GM12892 (cell line): ENCODE results near the gene RBM33.

Experiments used
- DNase-seq: peaks from one replicate; pipeline ENCODE4 v3.0.0; 2011; ENCODE audit not compliant: insufficient read length
- FAIRE-seq: peaks from 2 replicates; lab custom pipeline; 2011; peaks lifted over from hg19 to GRCh38; lab: Jason Lieb, UNC
- POLR2A ChIP-seq: IDR thresholded peaks from 2 replicates; pipeline ENCODE4 v1.6.1; 2011; ENCODE audit warnings: low read depth, low read length, control low read depth
- POLR2AphosphoS5 ChIP-seq: IDR thresholded peaks from 2 replicates; pipeline ENCODE4 v1.6.1; 2011; ENCODE audit warnings: low read depth, low read length, control low read depth
- TAF1 ChIP-seq: IDR thresholded peaks from 2 replicates; pipeline ENCODE4 v1.6.1; 2011; ENCODE audit warnings: low read depth, mild to moderate bottlenecking, control low read depth, low read length, borderline replicate concordance

The RBM33 gene

DNA sequence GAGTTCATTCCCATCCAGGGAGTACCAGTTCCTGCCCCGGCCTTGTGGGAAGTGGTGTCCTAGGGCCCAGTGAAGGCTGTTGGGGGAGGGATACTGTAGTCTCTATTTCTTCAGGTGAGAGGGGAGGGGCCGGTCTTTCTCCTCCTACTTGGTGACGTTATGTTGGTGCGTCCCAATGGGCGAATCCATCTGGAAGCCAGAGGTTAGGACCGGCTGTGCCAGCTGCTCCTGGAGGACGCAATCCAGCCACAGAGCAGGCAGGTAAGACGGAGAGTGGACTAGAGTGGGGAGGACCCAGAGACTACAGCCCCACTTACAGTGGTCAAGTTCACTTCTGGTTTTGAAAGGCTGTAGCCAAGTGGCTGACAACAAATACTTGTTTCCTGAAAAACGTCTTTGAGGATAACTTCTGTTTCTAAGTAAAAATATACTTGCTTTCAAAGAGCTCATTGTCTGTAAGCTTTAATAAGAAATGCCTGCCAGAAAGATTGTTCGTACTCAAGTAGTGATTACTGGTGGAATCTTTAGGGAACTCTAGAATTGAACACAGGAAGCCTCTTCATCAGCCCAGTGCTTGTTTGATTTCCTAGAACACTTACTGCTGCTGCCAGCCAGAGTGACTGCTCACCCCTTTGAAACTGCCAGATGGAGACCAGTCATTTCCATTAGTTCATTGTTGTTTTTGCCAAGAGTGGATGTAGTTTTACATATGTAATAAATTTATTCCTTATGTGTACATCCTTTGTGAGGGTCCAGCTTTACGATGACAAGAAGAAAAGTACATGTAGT is 25.4 kb downstream of the RBM33 start:
- FAIRE-seq (no peak), DNase-seq (no peak)
- TF ChIP-seq TAF1 (no peak), POLR2AphosphoS5 (no peak), POLR2A (no peak)

DNA sequence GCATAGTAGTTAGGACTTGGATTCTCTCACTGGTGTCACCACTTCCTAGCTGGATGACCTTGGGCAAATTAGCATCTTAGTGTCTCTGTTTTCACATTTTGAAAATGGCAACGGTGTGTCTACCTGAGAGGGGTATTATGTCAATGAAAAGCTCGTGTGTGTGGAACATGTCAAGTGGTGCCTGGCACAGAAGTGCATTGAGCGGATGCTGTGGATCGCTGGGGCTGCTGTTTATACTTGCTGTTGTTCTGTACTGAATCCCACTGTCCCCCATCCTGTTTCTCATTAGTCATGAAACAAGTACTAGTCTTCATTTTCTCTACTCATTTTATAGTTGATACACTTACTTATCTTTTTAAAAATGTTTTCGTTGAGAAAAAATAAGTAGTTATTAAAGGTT is 26.1 kb downstream of the RBM33 start:
- TF ChIP-seq TAF1: no peak
- FAIRE-seq (no peak), DNase-seq (no peak)

DNA sequence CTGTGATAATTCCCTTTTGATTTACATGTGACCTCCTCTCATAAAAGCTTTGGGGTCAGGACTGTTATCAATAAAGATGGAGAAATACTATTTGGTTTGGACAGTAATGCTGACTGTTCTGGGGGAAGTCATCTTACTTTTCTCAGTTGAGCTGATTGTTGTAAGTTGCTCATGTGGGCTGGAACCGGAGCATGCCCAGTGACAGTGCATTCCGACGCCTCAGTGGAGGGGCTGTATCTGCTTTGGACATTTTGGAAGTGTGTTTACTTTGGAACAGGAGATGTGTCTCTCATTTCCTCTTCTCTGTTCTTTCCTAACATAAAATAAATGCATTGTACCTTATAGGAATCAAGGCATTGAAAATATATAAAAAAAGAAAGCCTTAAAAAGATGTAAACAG is 30.1 kb downstream of the RBM33 start:
- DNase-seq: no peak
- FAIRE-seq: no peak
- TF ChIP-seq POLR2A (no peak), POLR2AphosphoS5 (no peak), TAF1 (no peak)

DNA sequence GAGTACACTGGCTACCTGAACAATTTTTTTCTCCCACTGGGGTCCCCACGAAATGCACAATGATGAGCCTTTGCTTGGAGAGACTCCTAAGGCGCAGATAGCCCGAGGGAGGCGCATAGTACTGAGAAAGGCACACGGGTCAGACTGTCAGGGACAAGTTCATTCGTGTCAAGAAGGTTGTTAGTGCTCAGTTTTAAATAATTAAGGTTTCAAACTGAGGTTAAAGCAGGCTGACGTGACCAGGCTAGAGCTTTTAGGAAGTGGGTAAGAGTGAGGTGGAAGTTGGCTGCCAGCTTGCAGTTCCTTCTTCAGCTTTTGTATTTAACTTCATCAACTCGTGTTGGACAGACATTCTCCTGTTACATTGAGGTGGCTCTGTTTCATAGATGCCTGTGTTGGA is 31.6 kb downstream of the RBM33 start:
- DNase-seq (no peak), FAIRE-seq (peak; percentile 84)
- TF ChIP-seq POLR2AphosphoS5: no peak
- TF ChIP-seq TAF1: no peak
- TF ChIP-seq POLR2A: no peak

DNA sequence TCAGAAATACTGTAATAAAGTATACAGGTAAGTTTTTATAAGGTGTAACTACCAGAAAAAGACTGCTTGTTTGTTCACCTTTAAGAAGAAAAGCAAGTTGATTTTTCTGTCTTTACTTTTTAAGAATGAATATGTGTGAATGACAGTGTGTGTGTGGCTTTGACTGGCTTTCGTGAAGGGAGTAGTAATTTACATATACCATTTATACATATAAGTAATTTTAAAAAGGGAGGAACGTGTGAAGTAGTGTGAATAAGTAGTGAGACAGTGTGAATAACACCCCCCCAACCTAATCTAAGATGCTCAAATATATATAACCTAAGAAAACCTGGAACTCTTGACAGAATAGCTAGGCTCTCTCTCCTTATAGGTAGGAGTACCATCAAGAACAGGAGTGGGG is 33.2 kb downstream of the RBM33 start:
- TF ChIP-seq POLR2AphosphoS5: no peak
- TF ChIP-seq TAF1: no peak
- FAIRE-seq: no peak
- no peak for DNase-seq

DNA sequence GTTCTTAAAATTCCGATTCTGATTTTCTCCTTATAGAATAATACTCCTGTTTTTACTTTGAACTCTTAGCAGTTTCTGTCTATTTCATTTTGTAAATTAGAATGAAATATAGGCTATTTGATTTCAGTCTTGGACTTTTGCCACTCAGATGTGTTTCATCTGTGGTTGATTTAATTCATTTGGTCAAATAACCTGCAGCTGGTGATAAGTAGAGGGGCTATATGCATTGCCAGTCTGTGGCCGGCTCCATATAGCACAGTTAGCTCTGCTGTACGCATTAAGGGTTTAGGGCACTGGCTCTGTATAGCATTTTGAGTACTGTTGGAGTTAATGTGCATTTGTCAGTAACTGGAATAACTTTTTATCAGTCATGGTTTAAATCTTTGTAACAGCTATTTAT is 35.7 kb downstream of the RBM33 start:
- TF ChIP-seq POLR2A (no peak), TAF1 (no peak), POLR2AphosphoS5 (no peak)
- DNase-seq (no peak), FAIRE-seq (no peak)

DNA sequence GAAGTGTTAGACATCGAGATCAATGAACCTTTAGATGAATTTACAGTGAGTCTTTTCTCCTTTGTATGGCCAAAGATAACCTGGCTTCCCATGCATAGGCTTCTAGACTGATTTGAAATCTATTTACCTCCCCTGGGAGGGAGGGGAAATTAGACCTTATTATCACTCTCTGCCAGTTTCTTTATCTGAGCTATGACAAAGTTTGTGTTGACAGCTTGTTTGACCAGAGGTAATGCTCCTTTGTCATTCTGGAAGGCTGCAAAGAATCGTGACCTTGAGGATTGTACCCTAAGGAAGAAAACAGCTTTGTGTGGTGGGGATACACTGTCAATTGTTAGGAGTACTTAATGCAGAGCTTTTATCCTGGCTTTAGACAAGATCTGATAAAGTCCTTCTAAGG is 36.4 kb downstream of the RBM33 start:
- DNase-seq (no peak), FAIRE-seq (no peak)
- no peak for TF ChIP-seq POLR2AphosphoS5
- TF ChIP-seq POLR2A: no peak
- TF ChIP-seq TAF1: no peak

DNA sequence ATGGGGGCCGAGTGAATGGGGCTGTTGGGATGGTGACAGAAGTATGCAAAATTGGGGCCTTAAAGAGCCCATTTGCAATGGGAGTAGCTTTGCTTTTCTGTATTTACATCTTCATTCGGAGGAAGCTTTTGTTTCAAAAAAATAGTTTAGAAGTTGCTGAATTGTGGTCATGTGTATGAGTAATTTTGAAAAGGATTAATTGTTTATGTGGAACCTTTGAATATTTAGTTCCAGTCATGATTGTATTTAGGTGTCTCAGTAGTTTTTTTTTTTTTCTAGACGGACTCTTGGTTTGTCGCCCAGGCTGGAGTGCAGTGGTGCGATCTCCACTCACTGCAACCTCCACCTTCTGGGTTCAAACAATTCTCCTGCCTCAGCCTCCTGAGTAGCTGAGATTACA is 37.2 kb downstream of the RBM33 start:
- no peak for DNase-seq
- no peak for FAIRE-seq
- no peak for TF ChIP-seq TAF1

DNA sequence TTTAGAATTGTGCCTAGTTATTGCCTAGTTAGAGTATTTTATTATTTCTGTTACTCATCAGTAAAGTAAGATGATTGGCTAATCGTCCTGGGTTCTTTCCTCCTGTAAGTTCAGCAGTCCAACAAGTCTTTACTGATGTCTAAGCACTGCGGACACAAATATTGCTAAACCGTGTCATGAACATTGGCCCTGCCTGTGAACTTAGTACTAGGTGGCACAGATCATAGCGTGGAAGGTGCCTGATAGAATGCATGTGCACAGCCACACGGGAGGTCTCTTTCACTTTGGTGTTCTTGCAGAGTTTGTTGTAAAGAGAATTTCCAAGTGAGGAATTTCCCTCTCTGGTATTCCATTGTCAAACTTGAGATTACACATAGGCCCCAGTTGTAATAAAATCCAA is 38.0 kb downstream of the RBM33 start:
- DNase-seq: no peak
- FAIRE-seq: no peak
- TF ChIP-seq POLR2AphosphoS5 (no peak), POLR2A (no peak), TAF1 (no peak)

DNA sequence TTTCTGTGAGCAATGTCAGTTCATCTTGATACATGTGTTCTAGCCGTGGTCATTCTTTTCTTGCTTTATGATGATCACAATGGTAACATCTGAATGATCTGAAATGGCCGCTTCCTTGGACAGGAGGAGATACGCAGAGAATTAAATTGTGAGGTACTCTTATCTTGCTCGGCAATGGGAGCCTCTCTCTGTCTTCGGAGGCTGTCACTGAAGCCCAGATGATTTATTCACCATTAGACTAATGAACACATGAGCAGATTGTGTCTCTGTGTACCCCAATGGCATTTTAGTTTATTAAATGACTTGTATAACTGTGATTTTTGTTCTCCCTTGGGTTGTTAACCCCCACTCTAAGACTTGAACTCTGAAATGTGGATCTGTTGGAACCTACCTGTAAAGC is 38.6 kb downstream of the RBM33 start:
- DNase-seq (no peak), FAIRE-seq (no peak)
- TF ChIP-seq POLR2AphosphoS5: no peak
- no peak for TF ChIP-seq POLR2A
- TF ChIP-seq TAF1: no peak

DNA sequence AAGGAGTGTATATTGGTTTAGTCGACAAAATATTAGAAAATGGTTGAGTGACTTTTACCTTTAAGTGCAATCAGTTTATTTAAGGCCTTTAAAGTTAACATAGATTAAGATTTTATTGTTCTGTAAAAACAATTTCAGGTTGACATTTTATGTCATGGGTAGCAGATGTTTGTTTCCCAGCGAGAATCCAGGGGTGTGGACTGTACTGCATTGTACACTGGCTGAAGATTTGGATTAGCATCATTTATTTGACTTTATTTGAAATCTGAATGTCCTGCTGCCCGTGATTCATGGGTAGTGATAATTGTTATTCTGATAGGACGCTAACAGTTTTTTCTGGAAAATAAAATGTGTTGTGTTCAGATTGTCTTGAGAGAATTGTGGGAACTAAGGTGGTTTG is 39.3 kb downstream of the RBM33 start:
- FAIRE-seq: no peak
- no peak for DNase-seq

DNA sequence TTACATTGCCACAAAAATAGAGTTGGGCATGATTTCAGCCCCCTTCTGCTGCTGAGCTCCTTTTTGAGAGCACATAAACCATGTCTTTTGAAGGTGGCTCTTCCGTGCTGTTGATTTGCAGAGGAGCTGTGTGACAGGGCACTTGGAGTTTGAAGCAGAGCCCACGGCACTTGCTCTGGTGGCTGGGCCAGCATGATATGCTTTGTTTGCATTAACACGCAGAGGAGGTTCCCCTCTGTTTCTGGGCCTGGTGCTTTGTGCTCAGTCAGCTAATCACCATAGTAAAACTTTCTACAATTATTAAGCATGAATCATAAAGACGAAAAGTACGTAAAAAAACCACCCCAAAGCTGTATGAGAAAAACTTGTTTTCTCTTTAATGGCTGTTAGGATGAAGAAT is 40.1 kb downstream of the RBM33 start:
- DNase-seq (no peak), FAIRE-seq (no peak)
- TF ChIP-seq POLR2A (no peak), TAF1 (no peak)

More for the DNA sequence above, 39.3 kb downstream of the RBM33 start:
- TF ChIP-seq POLR2A: no peak
- TF ChIP-seq POLR2AphosphoS5: no peak
- TF ChIP-seq TAF1: no peak

DNA sequence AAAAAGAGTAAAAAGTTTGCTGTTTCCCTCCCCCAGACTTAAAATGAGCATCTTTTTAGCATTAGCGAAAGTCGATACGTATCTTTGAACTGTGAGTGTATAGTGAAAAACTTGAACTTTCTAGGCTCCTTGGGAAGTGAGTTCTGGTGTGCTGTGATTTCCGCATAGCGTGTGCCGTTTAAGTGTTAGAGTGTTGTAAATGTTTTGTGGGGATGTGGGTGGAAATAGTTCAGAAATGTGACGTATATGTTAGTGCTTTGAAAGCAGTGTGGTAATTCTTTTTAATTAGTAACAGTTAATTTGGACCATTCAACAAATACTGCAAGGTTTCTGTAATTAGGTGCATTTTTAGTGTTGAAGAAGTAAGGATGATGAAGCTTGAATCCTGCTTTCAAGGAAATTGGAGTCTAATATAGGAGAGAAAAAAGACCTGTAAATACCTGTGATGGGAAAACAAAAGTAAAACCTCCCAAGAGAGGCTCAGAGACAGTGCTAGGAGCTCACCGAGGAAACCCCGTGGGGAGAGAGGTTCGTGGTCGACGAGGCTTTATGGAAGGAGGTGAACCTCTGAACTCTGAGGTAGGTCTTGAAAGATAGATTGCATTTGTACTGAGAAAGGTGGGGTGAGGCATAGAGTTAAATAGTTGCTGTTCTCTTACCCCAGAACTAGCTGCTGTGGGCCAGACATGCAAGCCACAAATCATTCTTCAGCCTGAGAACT is 40.8 kb downstream of the RBM33 start:
- FAIRE-seq: peak; percentile 21
- TF ChIP-seq POLR2AphosphoS5: no peak
- no peak for TF ChIP-seq TAF1
- no peak for TF ChIP-seq POLR2A
- no peak for DNase-seq
